BJ (cell line): Measurements from ENCODE around the gene HMGA1. TPM values are rescaled to one million over a fixed set of nuclear protein-coding genes. Genes with fewer than 3 reads are reported as not detected.

Experiments used
- CTCF ChIA-PET: fragments of 350-600 bp; formaldehyde crosslinking; extraction: SDS; loops from one replicate; lab custom pipeline; 2021; ENCODE audit warnings: antibody characterized with exemption, inconsistent platforms; lab: Yijun Ruan, JAX
- POLR2A ChIA-PET: fragments of 300-600 bp; sonication (Branson Sonifier 250); formaldehyde crosslinking; extraction: SDS; loops from one replicate; lab custom pipeline; 2021; ENCODE audit warnings: antibody characterized with exemption; lab: Charles Lee
- DNase-seq: peaks from one replicate; pipeline ENCODE4 v3.0.0-alpha.2; 2011; ENCODE audit warnings: low read depth
- H3K27me3 ChIP-seq: 2 replicates; pipeline ENCODE4 v1.6.0; 2011; ENCODE audit warnings: low read length; ENCODE audit not compliant: control insufficient read depth, insufficient read depth
- H3K36me3 ChIP-seq: 2 replicates; pipeline ENCODE4 v1.5.1; 2011; ENCODE audit warnings: low read length; ENCODE audit not compliant: control insufficient read depth, insufficient read depth
- H3K4me3 ChIP-seq: 2 replicates; pipeline ENCODE4 v1.5.1; 2011; ENCODE audit warnings: low read depth, mild to moderate bottlenecking, control low read depth, low read length
- CTCF ChIP-seq: IDR thresholded peaks from 2 replicates; pipeline ENCODE4 v1.5.1; 2011; ENCODE audit warnings: low read depth, mild to moderate bottlenecking, control low read depth, inconsistent platforms, low read length, moderate library complexity; ENCODE audit not compliant: insufficient read depth
- polyA plus RNA-seq: library from polyadenylated mRNA; depleted of rRNA; stranded (reverse); fragments of >200 nt; gene quantifications from 2 replicates; pipeline ENCODE4 v1.2.3, GENCODE V29; 2011

HMGA1 gene
- polyA plus RNA-seq, 1 experiment = 168 TPM

GRCh38 chr6:34226731-34227586, 9.7 kb upstream of the HMGA1 start:
- ChIA-PET POLR2A (no interaction called here), CTCF (interaction anchor here (1.3 kb wide), 1 partner anchor 31 kb away, joined by 4 read pairs; no protein-coding TSS in a partner anchor)
- no peaks in the 10 kb centered on the region for H3K27me3 ChIP-seq
- no peak for TF ChIP-seq CTCF
- no peaks in the 10 kb centered on the region for H3K36me3 ChIP-seq
- H3K4me3 ChIP-seq = no peak overlapping the region
- no peak for DNase-seq

- H3K4me3 ChIP-seq = no peak overlapping the region
- H3K27me3 ChIP-seq = no peaks in the 10 kb centered on the region
- ChIA-PET POLR2A (no interaction called here), CTCF (no interaction called here)
- no peak for TF ChIP-seq CTCF
- no peaks in the 10 kb centered on the region for H3K36me3 ChIP-seq
- no peak for DNase-seq
These were observed 8.8 kb upstream of the HMGA1 start for GRCh38 chr6:34227761-34228421.

GRCh38 chr6:34229877-34230276, 6.8 kb upstream of the HMGA1 start:
- ChIA-PET POLR2A (no interaction called here), CTCF (interaction anchor here (0.7 to 1.3 kb wide), 2 partner anchors 13 to 20 kb away, joined by 3 to 4 read pairs; no protein-coding TSS in a partner anchor)
- DNase-seq = no peak

GRCh38 chr6:34230653-34231371, 5.9 kb upstream of the HMGA1 start:
- Histone ChIP-seq H3K4me3 (no peak overlapping the region), H3K27me3 (no peaks in the 10 kb centered on the region), H3K36me3 (no peaks in the 10 kb centered on the region)
- DNase-seq = no peak
- TF ChIP-seq CTCF = no peak
- ChIA-PET CTCF (interaction anchor here (0.7 kb wide), 1 partner anchor 12 kb away, joined by 3 read pairs; no protein-coding TSS in a partner anchor), POLR2A (no interaction called here)

More at GRCh38 chr6:34229877-34230276, 6.8 kb upstream of the HMGA1 start:
- Histone ChIP-seq H3K27me3 (no peaks in the 10 kb centered on the region), H3K4me3 (no peak overlapping the region), H3K36me3 (no peaks in the 10 kb centered on the region)
- TF ChIP-seq CTCF = no peak
